Smooth muscle cell of the brain vasculature (primary cell): Measurements from ENCODE around the gene KRTAP9-2.
"Not testable (repeated sequence)": the region's sequence is repeated elsewhere in the genome, so short reads cannot be mapped to it uniquely, and the experiment has no call there.

ENCODE experiments used
- DNase-seq: peaks from one replicate; pipeline ENCODE4 v3.0.0-alpha.2; 2012; ENCODE audit warnings: low read depth, low spot score

Gene KRTAP9-2

DNA sequence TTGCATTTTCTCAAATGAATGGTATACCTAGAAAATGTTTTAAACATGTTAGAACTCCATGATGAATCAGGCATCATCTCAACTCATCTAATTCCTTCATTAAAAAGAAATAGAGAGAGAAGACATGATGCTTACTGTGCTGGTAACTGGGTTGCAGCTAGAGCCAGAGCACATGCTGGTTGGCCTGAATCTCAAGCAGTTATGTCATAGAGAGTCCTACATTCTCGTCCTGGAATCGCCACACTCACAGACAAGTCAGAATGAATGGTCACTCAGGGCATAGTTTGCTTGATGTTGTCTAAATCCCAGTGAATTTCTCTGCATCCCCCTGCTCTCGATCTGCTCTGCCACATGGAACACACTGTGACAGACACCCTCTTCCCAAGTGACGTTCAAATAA is 10.7 kb downstream of the KRTAP9-2 start:
- not testable (repeated sequence) for DNase-seq

DNA sequence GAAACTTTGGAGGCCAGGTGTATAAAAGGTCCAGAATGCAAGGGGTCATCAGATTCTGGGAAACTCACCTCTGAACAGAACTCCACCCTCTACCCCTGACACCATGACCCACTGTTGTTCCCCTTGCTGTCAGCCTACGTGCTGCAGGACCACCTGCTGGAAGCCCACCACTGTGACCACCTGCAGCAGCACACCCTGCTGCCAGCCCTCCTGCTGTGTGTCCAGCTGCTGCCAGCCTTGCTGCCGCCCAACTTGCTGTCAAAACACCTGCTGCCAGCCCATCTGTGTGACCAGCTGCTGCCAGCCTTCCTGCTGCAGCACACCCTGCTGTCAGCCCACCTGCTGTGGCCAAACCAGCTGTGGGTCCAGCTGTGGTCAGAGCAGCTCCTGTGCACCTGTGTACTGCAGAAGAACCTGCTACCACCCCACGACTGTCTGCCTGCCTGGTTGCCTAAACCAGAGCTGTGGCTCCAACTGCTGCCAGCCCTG is 11.5 kb downstream of the KRTAP9-2 start, which contains the start of gene KRTAP9-8:
KRTAP9-8 (plus strand) TSS at position 51 of the 489 bp plus-strand sequence; CDS start at position 104, 53 bp downstream.
- not testable (repeated sequence) for DNase-seq

DNA sequence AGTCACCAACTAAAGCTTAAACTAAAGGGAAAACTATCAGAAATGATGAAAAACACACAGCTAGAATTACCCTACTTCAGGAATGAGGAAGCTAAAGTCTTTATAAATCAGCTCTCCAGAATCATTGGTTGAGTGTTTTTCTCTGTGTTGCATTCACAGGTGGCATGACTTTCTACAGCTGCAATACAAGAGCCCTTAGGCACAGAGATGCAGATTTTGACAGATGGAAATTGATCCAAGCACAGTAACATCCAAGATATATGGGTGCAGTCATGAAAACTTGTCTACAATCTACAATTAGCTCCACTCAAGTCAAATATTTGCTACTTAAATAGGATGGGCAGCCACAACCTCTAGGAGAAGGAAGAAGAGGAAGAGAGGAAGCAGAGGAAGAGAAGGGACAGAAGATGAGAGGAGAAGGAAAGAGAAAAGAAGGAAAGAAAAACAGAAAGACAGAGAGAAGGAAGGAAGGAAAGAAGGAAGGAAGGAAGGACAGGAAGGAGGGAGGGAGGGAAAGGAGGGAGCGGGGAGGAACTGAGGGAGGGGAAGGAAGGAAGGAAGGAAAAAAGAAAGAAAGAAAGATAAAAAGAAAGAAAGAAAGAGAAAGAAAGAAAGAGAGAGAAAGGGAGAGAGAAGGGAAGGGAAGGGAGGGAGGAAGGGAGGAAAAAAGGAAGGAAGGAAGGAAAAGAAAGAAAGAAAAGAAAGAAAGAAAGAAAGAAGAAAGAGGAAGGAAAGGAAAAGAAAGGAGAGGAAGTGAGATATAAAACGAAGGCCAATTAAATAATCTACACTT is 20.7 kb downstream of the KRTAP9-2 start:
- DNase-seq = not testable (repeated sequence)

DNA sequence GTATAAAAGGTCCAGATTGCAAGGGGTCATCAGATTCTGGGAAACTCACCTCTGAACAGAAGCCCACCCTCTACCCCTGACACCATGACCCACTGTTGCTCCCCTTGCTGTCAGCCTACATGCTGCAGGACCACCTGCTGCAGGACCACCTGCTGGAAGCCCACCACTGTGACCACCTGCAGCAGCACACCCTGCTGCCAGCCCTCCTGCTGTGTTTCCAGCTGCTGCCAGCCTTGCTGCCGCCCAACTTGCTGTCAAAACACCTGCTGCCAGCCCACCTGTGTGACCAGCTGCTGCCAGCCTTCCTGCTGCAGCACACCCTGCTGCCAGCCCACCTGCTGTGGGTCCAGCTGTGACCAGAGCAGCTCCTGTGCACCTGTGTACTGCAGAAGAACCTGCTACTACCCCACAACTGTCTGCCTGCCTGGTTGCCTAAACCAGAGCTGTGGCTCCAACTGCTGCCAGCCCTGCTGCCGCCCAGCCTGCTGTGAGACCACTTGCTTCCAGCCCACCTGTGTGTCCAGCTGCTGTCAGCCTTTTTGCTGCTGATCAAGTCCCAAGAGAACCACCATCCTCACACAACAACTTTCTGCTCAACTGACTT is 23.3 kb downstream of the KRTAP9-2 start, which contains the start of gene KRTAP9-4:
KRTAP9-4 (plus strand) TSS at position 51 of the 604 bp plus-strand sequence; CDS start at position 85, 34 bp downstream.
- not testable (repeated sequence) for DNase-seq

DNA sequence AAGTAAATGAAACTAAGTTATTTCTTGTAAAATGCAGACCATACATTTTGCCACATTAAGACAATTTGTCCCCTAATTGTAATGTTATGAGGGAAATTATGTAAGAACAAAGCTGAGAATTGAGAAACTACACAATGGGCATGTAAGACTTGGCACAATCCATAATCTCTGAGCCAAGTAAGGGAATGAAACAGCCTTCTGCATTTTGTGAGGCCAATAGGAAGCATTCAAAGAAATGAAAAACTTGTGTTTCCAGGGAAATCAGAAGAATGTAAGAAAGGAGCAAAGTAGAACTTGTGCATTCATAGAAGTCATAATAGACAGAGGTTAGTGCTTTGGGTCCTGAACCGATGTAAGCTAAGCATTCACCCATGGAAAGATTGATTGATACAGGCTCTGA is 24.8 kb downstream of the KRTAP9-2 start:
- no peak for DNase-seq

DNA sequence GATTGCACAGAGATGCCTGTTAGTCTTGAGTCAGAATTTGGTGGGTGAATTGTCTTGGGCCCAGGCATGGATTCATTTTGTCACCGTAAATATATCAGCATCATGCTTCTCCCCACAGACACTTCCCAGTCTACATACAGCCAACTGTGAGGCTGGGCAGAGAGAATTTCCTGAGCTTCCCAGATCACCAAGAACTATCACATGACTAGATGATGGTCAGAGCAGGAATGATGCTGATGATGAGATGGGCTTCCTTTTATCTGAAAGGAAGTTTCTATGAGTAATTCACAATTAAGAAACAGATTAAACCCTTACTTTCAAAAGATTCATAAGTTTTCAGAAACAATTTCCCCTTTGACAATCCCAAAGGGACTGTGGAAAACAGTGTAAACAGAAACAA is 28.4 kb downstream of the KRTAP9-2 start:
- no peak for DNase-seq

DNA sequence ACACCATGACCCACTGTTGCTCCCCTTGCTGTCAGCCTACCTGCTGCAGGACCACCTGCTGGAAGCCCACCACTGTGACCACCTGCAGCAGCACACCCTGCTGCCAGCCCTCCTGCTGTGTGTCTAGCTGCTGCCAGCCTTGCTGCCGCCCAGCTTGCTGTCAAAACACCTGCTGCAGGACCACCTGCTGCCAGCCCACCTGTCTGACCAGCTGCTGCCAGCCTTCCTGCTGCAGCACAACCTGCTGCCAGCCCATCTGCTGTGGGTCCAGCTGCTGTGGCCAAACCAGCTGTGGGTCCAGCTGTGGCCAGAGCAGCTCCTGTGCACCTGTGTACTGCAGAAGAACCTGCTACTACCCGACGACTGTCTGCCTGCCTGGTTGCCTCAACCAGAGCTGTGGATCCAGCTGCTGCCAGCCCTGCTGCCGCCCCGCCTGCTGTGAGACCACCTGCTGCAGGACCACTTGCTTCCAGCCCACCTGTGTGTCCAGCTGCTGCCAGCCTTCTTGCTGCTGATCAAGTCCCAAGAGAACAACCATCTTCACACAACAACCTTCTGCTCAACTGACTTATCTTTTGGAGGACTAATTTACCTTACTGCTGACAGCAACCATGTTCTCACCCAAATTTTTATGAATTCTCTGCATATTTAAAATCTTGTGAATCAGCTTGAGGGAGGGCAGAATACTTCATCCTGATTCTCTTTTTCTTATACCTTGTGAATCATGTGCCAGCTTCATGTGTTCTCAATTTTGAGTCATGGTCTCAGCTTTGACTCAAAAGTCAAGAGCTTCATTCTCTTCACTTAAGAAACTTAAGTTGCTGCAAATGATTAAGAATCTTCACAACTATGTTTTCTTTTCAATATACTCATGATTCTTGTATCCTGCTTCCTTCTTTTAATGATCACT is 29.2 kb downstream of the KRTAP9-2 start, which contains the start of gene KRTAP9-9:
KRTAP9-9 (plus strand) TSS at position 4 of the 910 bp plus-strand sequence.
- DNase-seq = not testable (repeated sequence)

DNA sequence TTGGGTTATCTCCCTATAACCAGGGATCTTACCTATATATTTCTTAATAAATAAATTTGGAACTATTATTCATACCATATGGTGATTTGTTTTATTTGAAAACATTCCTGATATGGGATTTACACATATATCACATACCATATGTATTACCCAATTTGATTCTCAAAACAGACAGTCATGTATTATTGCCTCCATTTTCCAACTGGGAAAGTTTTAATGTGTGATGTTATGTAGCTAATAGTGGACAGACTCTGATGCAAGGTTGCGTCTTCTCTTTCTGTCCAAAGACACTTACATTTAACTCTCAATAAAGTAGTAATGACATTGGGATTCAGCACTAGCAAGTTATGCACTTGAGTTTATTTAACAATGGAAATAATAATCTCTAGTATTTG is 29.8 kb downstream of the KRTAP9-2 start:
- DNase-seq = no peak

DNA sequence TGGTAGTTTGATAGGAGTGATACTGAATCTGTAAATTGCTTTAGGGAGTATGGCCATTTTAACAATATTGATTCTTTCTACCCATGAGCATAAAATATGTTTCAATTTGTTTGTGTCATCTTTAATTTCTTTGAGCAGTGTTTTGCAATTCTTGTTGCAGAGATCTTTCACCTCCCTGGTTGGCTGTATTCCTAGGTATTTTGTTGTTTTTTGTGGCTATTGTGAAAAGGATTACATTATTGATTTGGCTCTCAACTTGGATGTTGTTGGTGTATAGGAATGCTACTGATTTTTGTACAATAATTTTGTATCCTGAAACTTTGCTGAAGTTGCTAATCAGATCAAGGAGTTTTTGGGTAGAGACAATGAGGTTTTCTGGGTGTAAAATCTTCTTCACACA is 32.0 kb downstream of the KRTAP9-2 start:
- DNase-seq = no peak

DNA sequence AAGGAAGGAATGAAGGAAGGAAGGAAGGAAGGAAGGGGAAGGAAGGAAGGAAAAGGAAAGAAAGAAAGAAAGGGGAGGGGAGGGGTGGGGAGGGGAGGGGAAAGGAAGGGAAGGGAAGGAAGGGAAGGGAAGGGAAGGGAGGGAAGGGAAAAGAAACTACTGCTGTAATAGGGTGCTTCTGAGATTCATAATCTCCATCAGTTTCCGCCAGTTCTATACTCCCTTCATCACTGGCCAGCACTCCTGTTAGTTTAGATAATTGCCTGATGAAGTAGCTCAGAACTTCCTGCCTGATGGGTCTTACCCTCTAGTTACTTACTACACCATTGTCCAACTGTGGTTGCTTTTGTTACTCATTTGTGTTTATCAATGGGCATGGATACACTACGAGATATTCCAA is 36.8 kb downstream of the KRTAP9-2 start:
- DNase-seq = no peak

DNA sequence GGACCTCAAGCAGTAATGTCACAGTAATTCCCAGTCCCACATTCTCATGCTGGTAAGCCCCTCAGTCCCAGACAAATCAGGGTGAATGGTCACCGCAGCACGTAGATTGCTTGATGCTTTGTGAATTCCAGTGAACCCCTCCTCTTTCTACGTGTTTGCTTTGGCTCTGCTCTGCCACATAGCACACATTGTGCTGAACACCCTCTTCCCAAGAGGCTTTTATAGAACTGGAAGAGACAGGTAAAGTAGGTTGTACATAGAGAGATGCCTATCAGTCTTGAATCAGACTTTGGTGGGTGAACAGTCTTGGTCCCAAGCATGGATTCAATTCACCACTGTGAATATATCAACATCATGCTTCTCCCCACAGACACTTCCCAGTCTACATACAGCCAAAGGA is 38.2 kb downstream of the KRTAP9-2 start:
- no peak for DNase-seq

DNA sequence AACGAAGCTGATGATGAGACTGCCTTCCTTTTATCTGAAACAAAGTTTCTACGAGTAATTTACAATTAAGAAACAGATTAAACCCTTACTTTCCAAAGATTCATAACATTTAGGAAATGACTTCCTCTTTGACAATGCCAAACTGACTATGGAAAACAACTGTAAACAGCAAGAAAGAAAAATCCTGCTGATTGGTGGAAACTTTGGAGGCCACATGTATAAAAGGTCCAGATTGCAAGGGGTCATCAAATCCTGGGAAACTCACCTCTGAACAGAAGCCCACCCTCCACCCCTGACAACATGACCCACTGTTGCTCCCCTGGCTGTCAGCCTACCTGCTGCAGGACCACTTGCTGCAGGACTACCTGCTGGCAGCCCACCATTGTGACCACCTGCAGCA is 38.6 kb downstream of the KRTAP9-2 start, which contains the start of gene KRTAP9-6:
KRTAP9-6 (plus strand) TSS at position 301 of the 400 bp plus-strand sequence; CDS start at position 301, 0 bp downstream.
- DNase-seq = no peak

DNA sequence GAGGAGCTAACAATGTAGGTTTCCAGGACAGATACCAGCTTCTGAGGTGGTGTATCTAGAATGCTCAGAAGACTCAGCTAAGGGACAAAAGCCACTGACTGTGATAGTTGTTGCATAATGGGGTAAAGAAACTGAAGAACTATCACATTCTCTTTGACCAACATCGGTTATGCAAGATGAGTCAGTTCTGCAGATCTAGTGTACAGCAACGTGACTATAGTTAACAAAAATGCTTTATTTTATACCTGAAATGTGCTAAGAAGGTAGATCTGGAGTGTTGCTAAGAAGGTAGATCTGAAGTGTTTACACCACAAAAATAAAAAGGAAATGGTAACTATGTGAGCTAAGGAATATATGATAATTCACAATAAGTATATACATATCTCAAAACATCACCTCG is 41.3 kb downstream of the KRTAP9-2 start:
- DNase-seq = no peak

DNA sequence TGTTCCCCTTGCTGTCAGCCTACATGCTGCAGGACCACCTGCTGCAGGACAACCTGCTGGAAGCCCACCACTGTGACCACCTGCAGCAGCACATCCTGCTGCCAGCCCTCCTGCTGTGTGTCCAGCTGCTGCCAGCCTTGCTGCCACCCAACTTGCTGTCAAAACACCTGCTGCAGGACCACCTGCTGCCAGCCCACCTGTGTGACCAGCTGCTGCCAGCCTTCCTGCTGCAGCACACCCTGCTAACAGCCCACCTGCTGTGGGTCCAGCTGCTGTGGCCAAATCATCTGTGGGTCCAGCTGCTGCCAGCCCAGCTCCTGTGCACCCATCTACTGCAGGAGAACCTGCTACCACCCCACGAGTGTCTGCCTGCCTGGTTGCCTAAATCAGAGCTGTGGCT is 44.9 kb downstream of the KRTAP9-2 start:
- not testable (repeated sequence) for DNase-seq

DNA sequence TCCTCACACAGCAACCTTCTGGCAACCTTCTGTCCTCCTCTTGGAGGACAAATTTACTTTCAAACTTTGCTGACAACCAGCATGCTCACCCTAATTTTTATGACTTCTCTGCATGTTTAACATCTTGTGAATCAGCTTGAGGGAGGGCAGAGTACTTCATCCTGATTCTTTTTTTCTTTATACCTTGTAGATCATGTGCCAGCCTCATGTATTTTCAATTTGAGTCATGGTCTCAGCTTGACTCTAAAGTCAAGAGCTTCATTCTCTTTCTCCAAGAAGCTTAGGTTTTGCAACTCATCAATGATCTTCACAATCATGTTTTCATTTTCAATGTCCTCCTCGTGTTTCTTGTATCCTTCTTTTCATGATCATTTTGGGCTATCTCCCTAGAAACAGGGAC is 45.4 kb downstream of the KRTAP9-2 start:
- no peak for DNase-seq

DNA sequence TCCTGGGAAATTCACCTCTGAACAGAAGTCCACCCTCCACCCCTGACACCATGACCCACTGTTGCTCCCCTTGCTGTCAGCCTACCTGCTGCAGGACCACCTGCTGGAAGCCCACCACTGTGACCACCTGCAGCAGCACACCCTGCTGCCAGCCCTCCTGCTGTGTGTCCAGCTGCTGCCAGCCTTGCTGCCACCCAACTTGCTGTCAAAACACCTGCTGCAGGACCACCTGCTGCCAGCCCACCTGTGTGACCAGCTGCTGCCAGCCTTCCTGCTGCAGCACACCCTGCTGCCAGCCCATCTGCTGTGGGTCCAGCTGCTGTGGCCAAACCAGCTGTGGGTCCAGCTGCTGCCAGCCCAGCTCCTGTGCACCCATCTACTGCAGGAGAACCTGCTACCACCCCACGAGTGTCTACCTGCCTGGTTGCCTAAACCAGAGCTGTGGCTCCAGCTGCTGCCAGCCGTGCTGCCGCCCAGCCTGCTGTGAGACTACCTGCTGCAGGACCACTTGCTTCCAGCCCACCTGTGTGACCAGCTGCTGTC is 49.3 kb downstream of the KRTAP9-2 start, which contains the start of gene KRTAP9-7:
KRTAP9-7 (plus strand) TSS at position 51 of the 543 bp plus-strand sequence; CDS start at position 51, 0 bp downstream.
- not testable (repeated sequence) for DNase-seq
